T-helper 1 cell (primary cell): ENCODE results near the gene ITGA8.
"Not testable (repeated sequence)": the region's sequence is repeated elsewhere in the genome, so short reads cannot be mapped to it uniquely, and the experiment has no call there.

Experiments used
- DNase-seq, 5 donors: peaks; one replicate each; pipeline ENCODE4 v3.0.0-alpha.2; 2012 to 2020

The ITGA8 gene

GRCh38 chr10:15678851-15679250, 40.9 kb downstream of the ITGA8 start:
- DNase-seq: no peak

DNA sequence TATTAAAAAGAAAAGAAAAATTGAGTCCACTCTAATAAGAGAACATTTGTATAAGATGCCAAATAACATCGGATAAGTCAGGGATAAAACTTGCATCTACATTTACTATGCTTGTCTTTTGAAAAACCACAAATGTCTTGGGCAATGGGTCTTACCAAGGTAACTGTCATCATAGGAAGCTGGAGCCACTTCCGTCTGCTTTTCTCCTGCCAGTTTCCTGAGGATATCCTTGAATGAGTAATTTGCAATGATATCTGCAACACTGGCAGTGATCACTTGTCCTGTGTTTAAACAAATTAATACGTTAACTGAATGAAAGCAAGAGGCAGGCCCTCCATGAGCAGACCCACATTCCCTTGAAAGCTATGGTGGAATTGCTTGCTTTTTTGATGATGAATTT, 47.3 kb downstream of the ITGA8 start:
- DNase-seq: no peak

GRCh38 chr10:15670880-15671279, 48.8 kb downstream of the ITGA8 start:
- DNase-seq: no peak

DNA sequence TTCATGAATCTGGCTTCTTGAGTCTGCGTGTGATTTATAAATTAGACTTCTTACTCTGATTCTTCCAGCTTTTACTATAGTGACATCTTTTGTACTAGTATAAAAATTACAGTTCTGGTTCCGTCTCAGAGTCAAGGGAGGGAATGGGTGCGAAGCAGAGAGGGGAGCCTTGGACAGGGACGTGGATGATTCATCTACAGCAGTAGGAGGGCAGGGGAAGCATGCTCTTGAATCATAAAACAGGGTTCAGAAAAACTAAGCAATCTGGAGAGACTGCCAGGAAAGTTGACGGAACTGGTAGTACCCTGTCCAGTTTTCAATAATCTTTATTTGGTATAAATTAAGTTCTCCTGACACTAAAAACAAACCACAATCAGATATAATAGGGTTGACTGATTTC, 58.1 kb downstream of the ITGA8 start:
- DNase-seq: no peak

- DNase-seq: no peak
Observed at GRCh38 chr10:15660990-15661389, 58.7 kb downstream of the ITGA8 start.

- DNase-seq: no peak
Observed at GRCh38 chr10:15658069-15658702, 61.5 kb downstream of the ITGA8 start.

- DNase-seq: no peak
Observed at GRCh38 chr10:15652757-15653156, 67.0 kb downstream of the ITGA8 start.

DNA sequence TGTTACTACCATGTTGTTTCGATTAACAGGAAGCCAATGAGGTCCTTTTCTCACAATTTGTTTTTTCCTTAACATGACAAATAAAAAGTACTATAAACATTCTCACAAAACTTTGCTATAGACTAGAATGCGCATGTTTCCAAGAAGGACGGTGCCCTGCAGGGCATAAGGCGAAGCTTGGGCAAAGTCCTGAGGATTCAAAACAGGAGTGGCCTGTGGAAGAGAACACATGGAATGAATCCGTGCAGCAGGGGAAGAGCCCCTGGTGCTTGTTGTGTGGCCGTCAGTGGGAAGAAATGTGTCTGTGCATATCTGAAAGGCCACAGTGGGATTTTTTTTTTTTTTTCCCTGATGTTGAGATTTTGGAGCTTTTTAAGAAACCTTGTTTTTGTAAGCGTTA, 67.6 kb downstream of the ITGA8 start:
- DNase-seq: no peak

GRCh38 chr10:15651175-15651574, 68.5 kb downstream of the ITGA8 start:
- DNase-seq: no peak

GRCh38 chr10:15642095-15642494, 77.6 kb downstream of the ITGA8 start:
- DNase-seq: no peak

DNA sequence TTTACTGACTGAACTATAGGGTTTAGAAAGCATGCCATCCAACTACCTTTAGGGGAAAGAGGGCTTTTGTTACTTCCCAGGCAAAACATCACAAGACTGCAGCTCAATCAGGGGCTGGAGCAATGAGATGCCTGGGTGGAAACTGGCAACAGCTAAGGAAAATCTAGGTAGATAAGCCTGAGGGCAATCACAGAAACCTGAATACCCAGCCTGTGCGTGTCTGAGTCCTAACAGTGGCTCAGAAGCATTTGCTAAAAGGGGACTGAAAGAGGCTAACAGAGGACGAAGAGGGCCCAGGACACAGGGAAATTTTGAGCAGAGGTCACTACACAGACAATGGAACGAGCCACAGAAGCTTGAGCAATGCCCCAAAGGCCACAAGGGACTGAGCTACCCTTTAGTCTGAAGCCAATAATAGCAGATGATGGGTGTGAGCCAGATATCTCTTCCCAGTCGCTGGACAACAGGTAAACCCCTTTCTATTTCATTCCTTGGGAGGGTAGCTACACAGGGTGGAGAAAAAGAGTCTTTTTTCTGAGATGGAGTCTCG, 79.1 kb downstream of the ITGA8 start:
- DNase-seq: no peak

DNA sequence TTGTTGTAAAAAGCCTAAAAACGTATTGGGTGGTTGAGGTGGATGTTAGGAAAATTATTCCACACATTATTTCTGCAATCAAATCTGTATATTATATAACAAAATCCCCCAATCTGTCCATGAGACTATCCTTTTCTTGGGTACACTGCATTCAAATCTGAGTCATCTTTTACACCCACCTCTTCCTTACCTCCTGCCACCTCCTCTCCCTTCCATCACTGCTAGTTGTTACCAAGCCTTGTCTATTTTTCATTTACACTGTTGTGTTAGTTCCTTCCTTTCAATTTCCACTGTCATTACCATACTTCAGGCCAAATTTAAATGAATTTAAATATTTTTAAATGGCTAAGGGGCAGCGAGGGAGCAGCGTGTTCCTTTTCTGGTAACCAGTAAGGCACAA, 83.3 kb downstream of the ITGA8 start:
- DNase-seq: no peak

GRCh38 chr10:15632456-15633091, 87.1 kb downstream of the ITGA8 start:
- DNase-seq: no peak

DNA sequence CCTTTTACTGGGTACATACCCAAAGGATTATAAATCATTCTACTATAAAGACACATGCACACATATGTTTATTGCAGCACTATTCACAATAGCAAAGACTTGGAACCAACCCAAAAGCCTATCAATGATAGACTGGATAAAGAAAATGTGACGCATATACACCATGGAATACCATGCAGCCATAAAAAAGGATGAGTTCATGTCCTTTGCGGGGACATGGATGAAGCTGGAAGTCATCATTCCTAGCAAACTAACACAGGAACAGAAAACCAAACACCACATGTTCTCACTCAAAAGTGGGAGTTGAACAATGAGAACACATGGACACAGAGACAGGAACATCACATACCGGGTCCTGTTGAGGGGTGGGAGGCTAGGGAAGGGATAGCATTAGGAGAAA, 88.5 kb downstream of the ITGA8 start:
- DNase-seq: not testable (repeated sequence)

DNA sequence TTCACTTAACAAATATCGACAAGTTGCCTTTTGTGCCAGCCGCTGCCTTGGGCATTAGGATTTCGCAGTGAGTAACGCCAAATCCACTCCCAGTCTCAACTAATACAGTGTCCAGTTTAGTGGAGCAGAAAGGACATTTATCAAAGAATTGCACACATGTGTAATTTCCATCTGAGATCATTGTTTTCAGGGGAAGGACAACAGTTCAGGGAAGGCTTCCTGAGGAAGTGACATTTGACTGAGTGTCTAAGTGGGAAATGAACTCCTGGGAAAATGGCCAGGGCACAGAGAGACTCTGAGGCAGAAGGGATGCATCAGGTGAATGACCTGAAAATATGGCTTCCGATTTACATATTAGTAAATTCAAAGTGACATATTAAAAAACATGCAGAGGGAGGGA, 89.4 kb downstream of the ITGA8 start:
- DNase-seq: no peak

DNA sequence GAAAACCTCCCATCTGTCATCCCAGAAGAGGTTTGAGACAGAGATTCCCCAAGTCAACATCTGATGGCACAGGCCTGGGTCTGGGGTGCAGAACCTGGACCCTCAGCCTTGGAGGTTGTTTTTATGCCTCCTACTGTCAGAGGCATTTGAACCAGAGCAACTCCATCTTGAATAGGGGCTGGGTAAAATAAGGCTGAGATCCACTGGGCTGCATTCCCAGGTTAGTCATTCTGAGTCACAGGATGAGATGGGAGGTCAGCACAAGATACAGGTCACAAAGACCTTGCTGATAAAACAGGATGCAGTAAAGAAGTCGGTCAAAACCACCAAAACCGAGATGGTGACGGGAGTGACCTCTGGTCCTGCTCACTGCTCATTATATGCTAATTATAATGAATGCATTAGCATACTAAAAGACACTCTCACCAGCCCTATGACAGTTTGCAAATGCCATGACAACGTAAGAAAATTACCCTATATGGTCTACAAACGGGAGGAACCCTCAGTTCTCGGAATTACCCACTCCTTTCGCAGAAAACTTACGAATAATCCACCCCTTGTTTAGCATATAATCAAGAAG, 92.0 kb downstream of the ITGA8 start:
- DNase-seq: no peak

DNA sequence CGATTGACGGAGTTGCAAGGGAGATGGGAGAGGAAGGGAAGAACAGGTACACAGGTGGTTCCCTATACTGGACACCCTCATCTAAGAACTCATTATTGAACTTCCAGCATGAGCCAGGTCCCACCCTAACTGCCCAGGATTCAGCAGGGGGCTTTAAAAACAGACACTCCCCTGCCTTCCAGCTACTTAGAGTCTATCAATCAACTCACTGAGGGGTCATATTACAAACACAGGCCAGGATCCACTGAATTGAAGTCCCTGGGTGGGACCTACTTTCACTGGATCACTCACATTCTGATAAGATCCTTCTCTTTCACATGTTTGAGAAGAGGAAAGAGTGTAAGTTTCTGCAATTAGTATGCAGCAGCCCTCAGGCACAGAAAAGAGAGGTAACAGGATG, 92.8 kb downstream of the ITGA8 start:
- no peak for DNase-seq

- DNase-seq: no peak
Observed at GRCh38 chr10:15625261-15625660, 94.5 kb downstream of the ITGA8 start.

DNA sequence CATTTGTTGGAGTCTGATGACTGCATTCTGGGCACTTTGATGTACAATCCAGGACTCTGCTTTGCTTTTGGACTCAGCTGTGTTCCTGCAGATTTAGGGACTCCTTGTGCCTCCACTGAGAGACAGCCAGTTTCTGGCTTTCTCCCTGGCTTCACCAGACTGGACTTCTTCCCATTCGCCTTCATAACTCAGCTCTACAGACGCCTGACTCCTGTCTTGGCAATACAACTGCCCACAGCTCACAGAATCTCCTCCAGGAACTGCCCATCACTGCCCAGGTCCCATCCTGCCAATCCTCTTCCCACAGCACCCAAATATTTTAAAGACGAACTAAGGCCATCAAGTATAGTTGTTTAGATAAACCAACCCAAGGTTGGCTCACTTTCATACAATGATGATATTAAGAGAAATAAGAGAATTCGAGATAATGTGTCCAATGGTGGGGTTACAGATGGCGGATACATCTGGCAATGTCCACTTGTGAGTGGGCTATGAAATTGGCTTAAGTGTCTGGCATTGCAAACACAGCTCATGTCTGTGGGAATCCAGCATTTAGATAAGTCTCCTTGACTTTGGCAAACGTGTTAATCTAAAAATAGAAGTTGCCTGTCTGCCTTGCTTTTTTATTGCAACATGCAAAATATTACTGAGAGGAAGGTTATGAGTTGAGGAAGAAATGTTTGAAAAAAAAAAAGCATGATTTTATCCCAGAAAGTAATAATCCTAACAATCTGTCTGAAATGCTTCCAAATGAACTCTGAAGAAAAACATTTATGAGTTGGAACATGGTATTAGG, 95.1 kb downstream of the ITGA8 start:
- DNase-seq: no peak

GRCh38 chr10:15620836-15621515, 98.7 kb downstream of the ITGA8 start:
- DNase-seq: no peak

GRCh38 chr10:15620337-15620736, 99.4 kb downstream of the ITGA8 start:
- no peak for DNase-seq

DNA sequence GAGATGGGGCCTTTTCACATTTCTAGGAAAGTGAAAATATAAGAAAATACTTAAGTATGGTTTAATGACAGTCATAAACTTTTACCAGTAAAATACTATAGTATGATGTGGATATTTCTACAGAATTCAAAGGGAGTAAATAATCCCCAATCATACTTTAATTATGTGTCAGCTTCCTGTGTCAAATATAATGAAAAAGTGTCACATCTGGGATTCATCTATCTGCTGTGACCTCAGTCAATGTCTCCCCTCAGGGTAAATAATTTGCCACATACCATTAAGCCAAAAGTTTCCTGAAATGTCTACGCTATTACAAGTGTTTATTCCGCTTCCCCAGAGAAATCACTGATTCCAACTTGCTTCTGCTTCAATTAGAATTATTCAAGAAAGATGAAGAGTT, 110.5 kb downstream of the ITGA8 start:
- no peak for DNase-seq

DNA sequence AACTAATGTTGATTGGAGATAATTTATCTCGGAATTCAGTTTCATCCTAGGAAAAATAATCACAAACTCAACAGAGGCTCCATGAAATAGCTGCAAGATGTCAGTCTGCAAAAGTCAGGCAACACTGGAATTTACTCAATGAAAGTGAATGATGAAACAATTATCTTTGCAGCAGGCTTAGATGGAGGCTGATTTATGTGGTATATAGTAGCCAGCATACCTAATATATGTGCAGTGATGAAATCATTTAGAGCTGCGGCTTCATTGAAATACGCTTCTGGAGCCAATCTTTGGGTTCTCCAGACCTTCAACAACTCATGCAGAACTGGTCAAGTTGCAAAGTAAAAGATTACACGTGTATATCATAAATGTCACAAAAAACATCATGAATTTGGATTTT, 113.3 kb downstream of the ITGA8 start:
- no peak for DNase-seq
